HEK293 (cell line): Measurements from ENCODE around the gene KCNE3.

Source experiments
- CTCF ChIP-seq: fragments of 450-650 bp; formaldehyde crosslinking; IDR thresholded peaks from 2 replicates; pipeline ENCODE4 v1.5.1; 2016; ENCODE audit warnings: missing biosample characterization, missing genetic modification characterization
- PATZ1 ChIP-seq: fragments of 450-650 bp; formaldehyde crosslinking; IDR thresholded peaks from 2 replicates; pipeline ENCODE4 v1.5.1; 2016; ENCODE audit warnings: missing biosample characterization, missing genetic modification characterization
- REST ChIP-seq: fragments of 450-650 bp; formaldehyde crosslinking; IDR thresholded peaks from 2 replicates; pipeline ENCODE4 v1.5.1; 2016; ENCODE audit warnings: missing biosample characterization, missing genetic modification characterization
- SP2 ChIP-seq: fragments of 450-650 bp; formaldehyde crosslinking; IDR thresholded peaks from 2 replicates; pipeline ENCODE4 v1.5.1; 2016; ENCODE audit warnings: missing biosample characterization, missing genetic modification characterization
- TCF7L2 ChIP-seq: IDR thresholded peaks from 2 replicates; pipeline ENCODE4 v1.6.1; 2011; ENCODE audit warnings: low read depth, mild to moderate bottlenecking, inconsistent platforms, low read length, moderate library complexity, borderline replicate concordance
- ZNF10 ChIP-seq: fragments of 450-650 bp; formaldehyde crosslinking; IDR thresholded peaks from 2 replicates; pipeline ENCODE4 v1.5.1; 2017; ENCODE audit warnings: missing biosample characterization, missing genetic modification characterization
- ZNF157 ChIP-seq: fragments of 450-650 bp; formaldehyde crosslinking; IDR thresholded peaks from 2 replicates; pipeline ENCODE4 v1.5.1; 2016; ENCODE audit warnings: missing biosample characterization, missing genetic modification characterization
- ZNF266 ChIP-seq: fragments of 450-650 bp; formaldehyde crosslinking; IDR thresholded peaks from 2 replicates; pipeline ENCODE4 v1.5.1; 2016; ENCODE audit warnings: missing biosample characterization, missing genetic modification characterization, low read depth
- ZNF350 ChIP-seq: fragments of 450-650 bp; formaldehyde crosslinking; IDR thresholded peaks from 2 replicates; pipeline ENCODE4 v1.5.0; 2017; ENCODE audit warnings: missing biosample characterization, mild to moderate bottlenecking, missing genetic modification characterization
- ZNF473 ChIP-seq: fragments of 450-650 bp; formaldehyde crosslinking; IDR thresholded peaks from 2 replicates; pipeline ENCODE4 v1.5.1; 2017; ENCODE audit warnings: missing biosample characterization, missing genetic modification characterization
- ZNF776 ChIP-seq: fragments of 450-650 bp; formaldehyde crosslinking; IDR thresholded peaks from 2 replicates; pipeline ENCODE4 v1.5.0; 2017; ENCODE audit warnings: missing biosample characterization, missing genetic modification characterization, borderline replicate concordance

- TF ChIP-seq CTCF (tag by site-specific recombination) (no peak), REST (no peak), ZNF10 (tag by site-specific recombination) (no peak), ZNF157 (tag by site-specific recombination) (no peak), ZNF473 (tag by site-specific recombination) (no peak), ZNF266 (tag by site-specific recombination) (no peak), SP2 (tag by site-specific recombination) (no peak), ZNF776 (tag by site-specific recombination) (no peak), TCF7L2 (no peak), ZNF350 (tag by site-specific recombination) (no peak), PATZ1 (tag by site-specific recombination) (no peak)
Measured at GRCh38 chr11:74457356-74457755, 10.0 kb downstream of the KCNE3 start.
